H1 (cell line): ENCODE data around the gene ZNF182. TPM values are rescaled to one million over a fixed set of nuclear protein-coding genes. Genes with fewer than 3 reads are reported as not detected.
"Not testable (repeated sequence)": the region's sequence is repeated elsewhere in the genome, so short reads cannot be mapped to it uniquely, and the experiment has no call there.

ENCODE experiments used
- CTCF ChIA-PET: fragments of 300-600 bp; sonication (Branson Sonifier 250); formaldehyde crosslinking; loops from one replicate; lab custom pipeline; 2021; ENCODE audit not compliant: partially characterized antibody; lab: Charles Lee
- POLR2A ChIA-PET: fragments of 300-600 bp; sonication (Branson Sonifier 250); formaldehyde crosslinking; loops from one replicate; lab custom pipeline; 2021; ENCODE audit warnings: inconsistent platforms; ENCODE audit not compliant: partially characterized antibody; lab: Charles Lee
- DNase-seq, 2 experiments: peaks; one replicate each; pipeline versions ENCODE4 v3.0.0 to v3.0.0-alpha.2; 2010 to 2022; ENCODE audit warnings: low spot score in 2 of 2, low read depth in 1 of 2, mixed read lengths in 1 of 2
- FAIRE-seq: peaks from 2 replicates; lab custom pipeline; 2011; peaks lifted over from hg19 to GRCh38; lab: Jason Lieb, UNC
- H2AFZ ChIP-seq: 2 replicates; pipeline ENCODE4 v1.8.1; 2012; ENCODE audit warnings: low read length, inconsistent platforms
- H2AK5ac ChIP-seq: 2 replicates; pipeline ENCODE4 v1.6.1; 2013; ENCODE audit warnings: low read depth, low read length
- H2BK120ac ChIP-seq: replicated peaks from 2 replicates; pipeline ENCODE3; 2013; ENCODE audit warnings: low read depth, low read length, inconsistent platforms
- H2BK12ac ChIP-seq: 2 replicates; pipeline ENCODE4 v1.6.1; 2013; ENCODE audit warnings: low read depth, low read length
- H2BK15ac ChIP-seq: 2 replicates; pipeline ENCODE4 v1.6.1; 2013; ENCODE audit warnings: low read length
- H2BK20ac ChIP-seq: 2 replicates; pipeline ENCODE4 v1.6.1; 2013; ENCODE audit warnings: low read length
- H2BK5ac ChIP-seq: 2 replicates; pipeline ENCODE4 v1.6.1; 2013; ENCODE audit warnings: low read depth, low read length
- H3K14ac ChIP-seq: 2 replicates; pipeline ENCODE4 v1.6.1; 2013; ENCODE audit warnings: inconsistent platforms; ENCODE audit not compliant: insufficient read length
- H3K18ac ChIP-seq: 2 replicates; pipeline ENCODE4 v1.6.1; 2013; ENCODE audit warnings: low read length; ENCODE audit errors: extremely low read depth
- H3K23ac ChIP-seq: 2 replicates; pipeline ENCODE4 v1.6.1; 2013; ENCODE audit warnings: inconsistent platforms; ENCODE audit not compliant: insufficient read length
- H3K23me2 ChIP-seq: 2 replicates; pipeline ENCODE4 v1.6.1; 2013; ENCODE audit warnings: low read depth, low read length
- H3K27ac ChIP-seq: 2 replicates; pipeline ENCODE4 v1.6.1; 2011; ENCODE audit warnings: low read depth, low read length, inconsistent platforms
- H3K27me3 ChIP-seq, 4 experiments: replicated peaks in 1 of 4; 1 replicate in 1 of 4; 2 replicates in 3 of 4; pipeline versions ENCODE4 v1.6.1 to v1.8.1; 2011 to 2013; ENCODE audit warnings: low read length in 3 of 4, mild to moderate bottlenecking in 3 of 4, inconsistent platforms in 2 of 4, mixed read lengths in 2 of 4, moderate library complexity in 1 of 4; ENCODE audit not compliant: control insufficient read depth in 3 of 4, insufficient read depth in 3 of 4; ENCODE audit errors: extremely low read depth in 1 of 4
- H3K36me3 ChIP-seq, 4 experiments: 2 replicates each; pipeline versions ENCODE4 v1.6.1 to v1.8.1; 2011 to 2013; ENCODE audit warnings: mild to moderate bottlenecking in 4 of 4, low read length in 3 of 4, moderate library complexity in 2 of 4, control low read depth in 1 of 4, inconsistent platforms in 1 of 4; ENCODE audit not compliant: insufficient read depth in 4 of 4, control insufficient read depth in 2 of 4
- H3K4ac ChIP-seq: replicated peaks from 2 replicates; pipeline ENCODE3; 2013; ENCODE audit warnings: low read length, low read depth, mixed read lengths, inconsistent platforms; ENCODE audit not compliant: insufficient read length
- H3K4me1 ChIP-seq, 4 experiments: replicated peaks in 1 of 4; 1 replicate in 1 of 4; 2 replicates in 3 of 4; pipeline versions ENCODE4 v1.6.1 to v1.8.1; 2011 to 2013; ENCODE audit warnings: low read length in 3 of 4, inconsistent platforms in 2 of 4, mixed read lengths in 1 of 4; ENCODE audit not compliant: insufficient read depth in 4 of 4, control insufficient read depth in 3 of 4
- H3K4me2 ChIP-seq, 2 experiments: 2 replicates each; pipeline versions ENCODE4 v1.6.1 to v1.8.1; 2011 to 2013; ENCODE audit warnings: low read depth in 2 of 2, low read length in 2 of 2, control low read depth in 1 of 2, inconsistent platforms in 1 of 2, mild to moderate bottlenecking in 1 of 2; ENCODE audit not compliant: insufficient read depth in 1 of 2
- H3K4me3 ChIP-seq, 4 experiments: fragments of 200-600, 300-600 bp in 1 of 4; sonication (generic), shearing (Covaris generic), sonication (Bioruptor Twin) in 1 of 4; 2 replicates each; pipeline versions ENCODE4 v1.5.1 to v1.8.1; 2011 to 2016; ENCODE audit warnings: low read length in 4 of 4, low read depth in 3 of 4, control low read depth in 2 of 4, inconsistent platforms in 2 of 4, mild to moderate bottlenecking in 2 of 4, mixed read lengths in 1 of 4, moderate library complexity in 1 of 4; ENCODE audit not compliant: insufficient read depth in 2 of 4; ENCODE audit errors: extremely low read depth in 1 of 4
- H3K56ac ChIP-seq: replicated peaks from 2 replicates; pipeline ENCODE3; 2013; ENCODE audit warnings: low read depth, mild to moderate bottlenecking, mixed read lengths, low read length, inconsistent platforms; ENCODE audit not compliant: insufficient read length
- H3K79me1 ChIP-seq: 2 replicates; pipeline ENCODE4 v1.6.1; 2013; ENCODE audit warnings: low read depth, low read length, control low read depth
- H3K79me2 ChIP-seq, 2 experiments: 2 replicates each; pipeline versions ENCODE4 v1.6.1 to v1.8.1; 2012 to 2013; ENCODE audit warnings: low read length in 2 of 2, mild to moderate bottlenecking in 2 of 2, inconsistent platforms in 1 of 2; ENCODE audit not compliant: insufficient read depth in 2 of 2, control insufficient read depth in 1 of 2
- H3K9ac ChIP-seq, 4 experiments: replicated peaks in 1 of 4; 1 replicate in 1 of 4; 2 replicates in 3 of 4; pipeline versions ENCODE4 v1.6.1 to v1.8.1; 2011 to 2013; ENCODE audit warnings: low read depth in 3 of 4, low read length in 3 of 4, control low read depth in 2 of 4, mild to moderate bottlenecking in 2 of 4, moderate library complexity in 2 of 4, inconsistent platforms in 1 of 4; ENCODE audit errors: extremely low read depth in 1 of 4
- H3K9me3 ChIP-seq, 2 experiments: 2 replicates each; pipeline versions ENCODE4 v1.6.1 to v1.8.1; 2012 to 2013; ENCODE audit warnings: mild to moderate bottlenecking in 2 of 2, moderate library complexity in 2 of 2, control low read depth in 1 of 2, inconsistent platforms in 1 of 2, low read depth in 1 of 2, low read length in 1 of 2, mixed read lengths in 1 of 2; ENCODE audit not compliant: insufficient read depth in 2 of 2
- H4K20me1 ChIP-seq, 2 experiments: replicated peaks in 1 of 2; 2 replicates each; pipeline versions ENCODE3 to v1.8.1; 2011 to 2013; ENCODE audit warnings: inconsistent platforms in 2 of 2, low read length in 2 of 2, mild to moderate bottlenecking in 1 of 2; ENCODE audit not compliant: insufficient read depth in 2 of 2, control insufficient read depth in 1 of 2
- H4K5ac ChIP-seq: 2 replicates; pipeline ENCODE4 v1.6.1; 2013; ENCODE audit warnings: low read length, low read depth, mixed read lengths, inconsistent platforms; ENCODE audit not compliant: insufficient read length
- H4K8ac ChIP-seq: 2 replicates; pipeline ENCODE4 v1.8.0; 2013; ENCODE audit warnings: mild to moderate bottlenecking, moderate library complexity, low read length, inconsistent platforms; ENCODE audit not compliant: insufficient read depth; ENCODE audit errors: extremely low read depth
- H4K91ac ChIP-seq: replicated peaks from 2 replicates; pipeline ENCODE3; 2013; ENCODE audit warnings: low read length, mixed read lengths, inconsistent platforms; ENCODE audit not compliant: insufficient read length
- WGBS, 2 experiments: shearing (Covaris generic) in 1 of 2; methylation state at CpG; one replicate each; pipeline versions ENCODE4 v1.1.6 to v1.1.7; 2013 to 2015; ENCODE audit warnings: low lambda C conversion rate in 2 of 2, mixed read lengths in 2 of 2, inconsistent platforms in 1 of 2, low coverage in 1 of 2, missing lambda C conversion rate in 1 of 2; ENCODE audit not compliant: insufficient replicate concordance in 2 of 2, insufficient coverage in 1 of 2, insufficient read length in 1 of 2; ENCODE audit errors: extremely low coverage in 1 of 2, missing lambda C conversion rate in 1 of 2; 5-methylcytosine and 5-hydroxymethylcytosine counted together
- polyA plus RNA-seq, 7 experiments: library from polyadenylated mRNA; depleted of rRNA in 3 of 7; stranded (reverse) in 5 of 7; unstranded in 2 of 7; fragments of >200 nt in 5 of 7; fragments of 200-250 nt in 2 of 7; gene quantifications; 1 replicate in 5 of 7; 2 replicates in 1 of 7; 4 replicates in 1 of 7; pipeline versions ENCODE4 v1.2.1 to v1.2.3, GENCODE V29; 2011 to 2013; ENCODE audit warnings: missing spikeins in 2 of 7, mixed read lengths in 2 of 7
- total RNA-seq: library from RNA; stranded (reverse); fragmentation: NEBNext Ultra II Directional; extraction: Animal tissue kit (Norgen Biotek cat#: 25700); gene quantifications from 2 replicates; pipeline ENCODE4 v1.2.1, GENCODE V29; 2021

ZNF182 gene
- total and polyA plus RNA-seq, 2 of the 8 experiments (the other 6 are each of a cell fraction or from before 2014, with no cell fraction given) = 1.3 to 8.2 TPM

- H3K4me3 ChIP-seq, H3K9ac ChIP-seq, H3K27me3 ChIP-seq, H4K20me1 ChIP-seq, H4K8ac ChIP-seq, H3K23me2 ChIP-seq, H4K91ac ChIP-seq, H3K27ac ChIP-seq, H3K56ac ChIP-seq, H3K36me3 ChIP-seq, H4K5ac ChIP-seq, FAIRE-seq, H3K18ac ChIP-seq, POLR2A ChIA-PET, H3K79me1 ChIP-seq, H3K4me2 ChIP-seq, H3K23ac ChIP-seq, H2BK12ac ChIP-seq, H3K79me2 ChIP-seq, H3K4me1 ChIP-seq, H2AFZ ChIP-seq, DNase-seq, H2BK120ac ChIP-seq, H2BK5ac ChIP-seq, H2BK15ac ChIP-seq, H3K9me3 ChIP-seq, H2AK5ac ChIP-seq, H2BK20ac ChIP-seq, H3K4ac ChIP-seq, H3K14ac ChIP-seq: not testable (repeated sequence)
- CTCF ChIA-PET = interaction anchor here (0.6 to 3.5 kb wide), 20 partner anchors 8 to 465 kb away, joined by 3 to 31 read pairs (median 4); no protein-coding TSS in a partner anchor
- 83% methylated on average over 3 of the region's 4 CpGs; no CpG with 5 or more reads in 1 of the 2 experiments for WGBS, 2 experiments
These were observed 23.8 kb upstream of the ZNF182 start for GRCh38 chrX:48027545-48027944.
